Prostate gland (tissue), 2 donors: Measurements from ENCODE around the gene TGFBRAP1. TPM values are rescaled to one million over a fixed set of nuclear protein-coding genes. Genes with fewer than 3 reads are reported as not detected.

Source experiments
- DNase-seq: peaks from one replicate; pipeline ENCODE4 v3.0.0-alpha.2; 2019; ENCODE audit warnings: low spot score
- H3K27ac ChIP-seq, 2 donors: fragments of 200-600 bp; sonication (generic); 2 replicates each; pipeline ENCODE4 v1.5.1; 2017 to 2019
- H3K27me3 ChIP-seq: fragments of 200-600 bp; sonication (generic); replicated peaks from 2 replicates; pipeline ENCODE4 v1.5.1; 2019; ENCODE audit not compliant: insufficient read depth
- H3K36me3 ChIP-seq, 2 donors: fragments of 200-600 bp; sonication (generic); 1 replicate in 1 of 2; 2 replicates in 1 of 2; pipeline versions ENCODE4 v1.5.1 to v1.8.1; 2017 to 2019
- H3K4me1 ChIP-seq: fragments of 200-600 bp; sonication (generic); replicated peaks from 2 replicates; pipeline ENCODE4 v1.5.1; 2019
- H3K4me3 ChIP-seq, 2 donors: fragments of 200-600 bp; sonication (generic); 2 replicates each; pipeline ENCODE4 v1.5.1; 2017 to 2019
- H3K9me3 ChIP-seq: fragments of 200-600 bp; sonication (generic); 2 replicates; pipeline ENCODE4 v1.5.1; 2017
- CTCF ChIP-seq, 4 experiments: fragments of 200-600 bp in 2 of 4; fragments of 450-650 bp in 2 of 4; sonication (generic) in 2 of 4; IDR thresholded peaks; 1 replicate in 3 of 4; 2 replicates in 1 of 4; pipeline ENCODE4 v1.5.1; 2016 to 2019; ENCODE audit warnings: antibody characterized with exemption in 4 of 4, mild to moderate bottlenecking in 2 of 4, moderate library complexity in 2 of 4
- POLR2A ChIP-seq: fragments of 450-650 bp; IDR thresholded peaks from one replicate; pipeline ENCODE4 v1.6.1; 2016; ENCODE audit warnings: antibody characterized with exemption, mild to moderate bottlenecking
- POLR2AphosphoS5 ChIP-seq: sonication (generic); formaldehyde crosslinking; IDR thresholded peaks from one replicate; pipeline ENCODE4 v1.6.1; 2017; ENCODE audit warnings: antibody characterized with exemption
- WGBS: methylation state at CpG from one replicate; pipeline ENCODE4 v1.1.5; 2018; 5-methylcytosine and 5-hydroxymethylcytosine counted together
- intact Hi-C: fragments of 100-400 bp; cut with DNase I; formaldehyde crosslinking; loops from one replicate; pipeline ENCODE4 v1.14.2; 2022
- total RNA-seq, 2 donors: library from RNA; depleted of rRNA; stranded (reverse); fragments of >200 nt; gene quantifications; one replicate each; pipeline ENCODE4 v1.1.0, GENCODE V29; 2016

TGFBRAP1 gene
- total RNA-seq, 2 donors from 2014 or later = 29.9 to 30.0 TPM

- Histone ChIP-seq H3K4me1 (no peaks in the 10 kb centered on the region), H3K9me3 (no peaks in the 10 kb centered on the region), H3K27me3 (no peaks in the 10 kb centered on the region), H3K36me3 (no peaks in the 10 kb centered on the region), H3K27ac (peak overlapping the region in 1 of 2 donors; percentile 70), H3K4me3 (no peak overlapping the region)
- TF ChIP-seq CTCF (IDR thresholded peaks at IDR 0.05) = no peak
- no peak for TF ChIP-seq POLR2A
- TF ChIP-seq POLR2AphosphoS5 = no peak
- no peak for DNase-seq
- WGBS = 95% methylated on average over 3 of the region's 3 CpGs
- intact Hi-C loops = no loop called here
Observed at GRCh38 chr2:105298017-105298416, 31.5 kb downstream of the TGFBRAP1 start.

GRCh38 chr2:105297216-105297615 is 32.3 kb downstream of the TGFBRAP1 start:
- no peak for DNase-seq
- Histone ChIP-seq H3K27ac (peak overlapping the region; percentile 38 to 70), H3K27me3 (no peaks in the 10 kb centered on the region), H3K9me3 (no peaks in the 10 kb centered on the region), H3K4me1 (no peaks in the 10 kb centered on the region), H3K36me3 (no peaks in the 10 kb centered on the region), H3K4me3 (no peak overlapping the region)
- 73% methylated on average over 7 of the region's 7 CpGs for WGBS
- no peak for TF ChIP-seq POLR2A
- no peak for TF ChIP-seq POLR2AphosphoS5
- TF ChIP-seq CTCF (IDR thresholded peaks at IDR 0.05) = no peak
- intact Hi-C loops = no loop called here

- TF ChIP-seq POLR2A (no peak), POLR2AphosphoS5 (peak; percentile 77)
- Histone ChIP-seq H3K36me3 (no peaks in the 10 kb centered on the region), H3K4me1 (no peaks in the 10 kb centered on the region), H3K4me3 (no peak overlapping the region), H3K27me3 (no peaks in the 10 kb centered on the region), H3K9me3 (no peaks in the 10 kb centered on the region), H3K27ac (peak overlapping the region; percentile 70)
- peak; percentile 56 for DNase-seq
- intact Hi-C loops = no loop called here
- WGBS = 52% methylated on average over 7 of the region's 7 CpGs
Observed at GRCh38 chr2:105296017-105296611, 33.4 kb downstream of the TGFBRAP1 start.

GRCh38 chr2:105294844-105295481 is 34.6 kb downstream of the TGFBRAP1 start:
- no peaks in the 10 kb centered on the region for H3K36me3 ChIP-seq

GRCh38 chr2:105294046-105294445 is 35.5 kb downstream of the TGFBRAP1 start:
- Histone ChIP-seq H3K4me3 (no peak overlapping the region), H3K9me3 (no peaks in the 10 kb centered on the region), H3K27ac (no peak overlapping the region), H3K36me3 (no peaks in the 10 kb centered on the region), H3K27me3 (no peaks in the 10 kb centered on the region), H3K4me1 (no peaks in the 10 kb centered on the region)
- intact Hi-C loops = no loop called here
- TF ChIP-seq POLR2A = no peak
- TF ChIP-seq POLR2AphosphoS5 = no peak
- no peak for TF ChIP-seq CTCF (IDR thresholded peaks at IDR 0.05)
- no peak for DNase-seq
- 70% methylated on average over 6 of the region's 6 CpGs for WGBS

More at GRCh38 chr2:105294844-105295481, 34.6 kb downstream of the TGFBRAP1 start:
- no peaks in the 10 kb centered on the region for H3K9me3 ChIP-seq
- intact Hi-C loops = no loop called here
- no peaks in the 10 kb centered on the region for H3K4me1 ChIP-seq
- DNase-seq = peak; percentile 69
- H3K27ac ChIP-seq = peak overlapping the region; percentile 70
- 22% methylated on average over 5 of the region's 5 CpGs for WGBS
- no peaks in the 10 kb centered on the region for H3K27me3 ChIP-seq
- no peak overlapping the region for H3K4me3 ChIP-seq
- TF ChIP-seq CTCF (IDR thresholded peaks at IDR 0.05) (peak; percentile 17 to 54 (median 42)), POLR2AphosphoS5 (peak; percentile 21), POLR2A (no peak)
